ENCODE data around the gene FOXS1.

FOXS1 gene

DNA sequence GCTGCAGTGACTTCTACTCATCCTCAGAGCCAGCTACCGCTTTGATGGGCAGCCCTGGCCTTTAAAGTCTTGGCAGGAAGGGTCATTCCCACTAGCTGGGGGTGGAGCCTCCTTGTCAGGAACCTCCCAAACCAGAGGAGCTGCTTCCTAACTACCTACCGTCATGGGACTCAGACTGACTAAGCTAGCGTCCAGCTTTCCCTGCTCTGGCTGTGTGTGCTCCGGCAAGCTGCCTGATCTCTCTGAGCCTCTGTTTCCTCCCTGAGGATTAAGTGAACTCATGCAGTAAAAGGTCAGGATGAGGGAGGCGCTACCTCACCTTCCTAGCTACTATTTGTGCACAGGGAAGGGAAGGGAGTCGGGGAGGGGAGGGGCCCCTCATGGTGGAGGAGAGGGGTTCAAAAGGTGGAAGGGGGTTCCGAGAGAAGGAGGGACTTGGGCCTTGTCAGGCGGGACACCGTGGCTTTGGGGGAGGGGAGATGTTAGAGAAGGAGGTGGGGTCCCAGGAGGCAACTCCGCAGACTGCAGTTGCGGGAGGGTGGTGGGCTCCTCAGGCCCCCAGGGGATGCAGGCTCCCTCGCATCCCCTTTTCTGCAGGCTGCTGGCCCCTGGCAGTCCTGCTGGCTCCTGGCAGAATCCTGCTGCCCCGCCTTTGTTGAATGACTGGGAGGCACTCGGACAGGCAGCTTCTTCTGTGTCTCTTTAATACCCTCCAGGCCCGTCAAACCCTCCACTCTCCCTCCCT is 15.2 kb upstream of the FOXS1 start:
- no peak for DNase-seq

DNA sequence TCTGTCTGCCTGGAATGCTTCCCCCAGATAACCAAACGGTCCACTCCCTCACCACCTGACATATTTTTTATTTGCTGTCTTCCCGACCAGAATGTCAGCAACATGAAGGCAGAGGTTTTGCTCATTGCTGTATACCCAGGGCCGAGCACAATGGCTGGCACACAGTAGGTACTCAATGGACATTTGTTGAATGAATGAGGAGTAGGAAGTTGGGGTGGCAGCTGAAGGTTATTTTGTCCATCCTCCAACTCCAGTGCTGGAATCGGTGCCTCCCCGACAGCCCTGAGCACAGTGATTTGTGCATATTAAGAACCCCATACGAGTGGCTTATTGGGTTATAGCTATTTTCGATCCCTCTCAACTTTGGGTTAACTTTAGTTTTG is 14.6 kb upstream of the FOXS1 start:
- DNase-seq: no peak

DNA sequence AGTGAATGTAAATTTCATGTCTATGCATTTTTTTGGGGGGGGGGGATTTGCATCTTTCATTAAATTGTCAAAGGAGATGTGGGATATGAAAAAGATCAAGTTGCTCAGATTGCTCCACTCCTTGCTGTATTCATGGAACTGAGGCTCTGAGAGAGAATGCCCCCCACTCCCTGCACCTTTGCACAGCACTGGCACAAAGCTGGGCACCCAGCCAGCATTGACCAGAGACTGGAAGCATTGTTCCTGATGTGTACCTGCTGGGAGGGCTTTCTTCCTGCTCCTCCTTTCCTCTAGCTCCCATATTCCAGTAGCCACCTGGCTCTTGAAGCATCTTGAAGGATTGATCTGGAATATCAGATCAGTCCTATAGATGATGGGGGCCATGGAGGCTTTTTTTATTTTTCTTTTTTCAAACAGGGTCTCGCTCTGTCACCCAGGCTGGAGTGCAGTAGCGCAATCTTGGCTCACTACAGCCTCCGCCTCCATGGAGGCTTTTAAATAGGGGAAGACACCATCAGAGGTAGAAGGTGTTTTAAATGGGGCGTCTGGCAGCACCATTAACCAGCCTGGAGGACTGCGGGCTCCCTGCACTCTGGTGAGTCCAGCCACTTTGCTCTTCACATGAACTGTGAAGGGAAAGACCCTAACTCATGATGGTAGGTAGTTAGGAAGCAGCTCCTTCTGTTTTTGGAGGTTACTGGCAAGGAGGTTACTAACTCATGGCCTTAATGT is 14.0 kb upstream of the FOXS1 start:
- DNase-seq: no peak

DNA sequence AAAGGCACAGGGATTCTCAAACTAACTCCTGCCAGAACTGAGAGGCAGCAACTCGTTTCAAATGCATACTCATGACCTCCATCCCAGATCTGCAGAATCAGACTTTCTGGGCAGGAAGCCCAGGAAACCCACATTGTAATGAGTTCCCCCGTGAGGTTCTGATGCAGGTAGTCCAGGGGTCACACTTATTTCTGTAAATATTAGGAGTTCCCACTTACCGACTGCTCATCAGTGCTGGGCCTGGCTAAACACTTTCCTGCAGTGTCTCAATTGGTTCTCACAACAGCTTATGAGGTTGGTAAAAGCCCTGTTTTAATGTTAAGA is 13.3 kb upstream of the FOXS1 start:
- DNase-seq: no peak

DNA sequence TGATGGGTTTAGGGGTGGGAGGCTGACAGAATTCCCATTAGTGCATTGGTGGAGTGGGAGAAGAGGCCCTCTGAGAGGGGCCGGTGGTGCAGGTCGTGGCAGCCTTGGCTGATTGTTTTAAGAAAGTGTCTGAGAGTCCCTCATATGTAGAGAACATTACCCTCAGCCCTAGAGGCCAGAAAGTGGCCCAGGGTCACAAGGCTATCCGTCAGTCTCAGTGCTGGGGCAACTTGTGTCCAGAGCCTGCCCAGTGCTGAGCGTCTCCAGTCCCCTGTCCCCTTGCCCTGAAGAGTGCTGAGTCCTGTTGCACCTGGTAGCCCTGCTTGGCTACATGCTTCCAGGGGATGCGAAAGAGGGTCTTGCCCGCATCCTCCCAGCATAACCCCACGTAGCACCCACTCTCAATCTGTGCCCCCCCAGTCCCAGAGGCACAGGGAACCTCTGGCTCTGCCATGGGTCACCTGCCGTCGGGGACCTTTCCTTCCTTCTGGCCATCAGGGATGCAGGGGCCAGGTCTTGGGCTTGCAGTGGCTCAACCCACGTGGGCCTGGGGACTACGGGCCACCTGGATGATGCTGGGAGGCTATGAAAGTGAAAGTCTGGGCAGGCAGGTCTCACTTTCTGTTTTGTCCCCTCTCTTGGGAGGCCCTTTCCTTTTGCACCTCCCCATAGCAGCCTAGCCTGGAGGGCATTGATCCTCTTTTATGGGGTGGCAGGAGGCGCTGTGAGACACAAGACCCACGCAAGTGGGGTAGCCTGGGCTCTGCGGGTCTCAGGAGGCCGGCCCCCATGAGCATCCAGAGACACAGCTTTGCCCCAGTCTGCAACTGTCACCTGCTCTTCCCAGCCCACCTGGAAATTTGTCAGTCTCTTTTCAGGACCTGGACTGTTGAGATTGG is 12.7 kb upstream of the FOXS1 start:
- DNase-seq: no peak

DNA sequence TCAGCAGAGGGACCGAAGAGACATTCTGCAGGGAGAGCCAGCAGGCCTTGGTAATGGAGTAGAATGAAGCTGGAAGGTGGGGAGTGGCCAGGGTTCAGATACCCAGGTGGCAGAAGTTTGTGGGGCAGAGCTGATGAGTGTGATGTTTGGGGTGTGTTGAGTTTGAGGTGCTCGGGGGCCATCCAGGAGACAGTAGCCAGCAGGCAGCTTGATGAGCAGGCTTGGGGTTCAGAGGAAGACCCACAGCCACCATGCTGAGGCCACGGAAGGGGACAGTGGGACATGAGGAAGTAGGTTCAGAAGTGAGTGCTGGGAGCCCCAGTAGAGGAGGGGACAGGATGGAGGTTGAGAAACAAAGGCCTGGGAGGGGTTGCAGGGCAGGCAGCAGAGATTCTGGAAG is 11.1 kb upstream of the FOXS1 start:
- DNase-seq: no peak

DNA sequence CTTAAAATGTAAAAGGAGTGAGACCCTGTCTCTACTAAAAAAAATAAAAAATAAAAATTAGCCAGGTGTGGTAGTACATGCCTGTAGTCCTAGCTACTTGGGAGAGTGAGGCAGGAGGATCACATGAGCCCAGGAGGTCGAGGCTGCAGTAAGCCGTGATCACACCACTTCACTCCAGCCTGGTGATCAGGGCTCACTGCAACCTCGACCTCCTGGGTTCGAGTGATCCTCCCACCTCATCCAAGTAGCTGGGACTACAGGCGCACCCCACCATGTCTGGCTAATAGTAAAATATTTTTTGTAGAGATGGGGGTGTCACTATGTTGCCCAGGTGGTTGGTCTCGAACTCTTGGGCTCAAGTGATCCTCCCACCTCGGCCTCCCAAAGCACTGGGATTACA is 8.1 kb upstream of the FOXS1 start:
- DNase-seq: no peak

DNA sequence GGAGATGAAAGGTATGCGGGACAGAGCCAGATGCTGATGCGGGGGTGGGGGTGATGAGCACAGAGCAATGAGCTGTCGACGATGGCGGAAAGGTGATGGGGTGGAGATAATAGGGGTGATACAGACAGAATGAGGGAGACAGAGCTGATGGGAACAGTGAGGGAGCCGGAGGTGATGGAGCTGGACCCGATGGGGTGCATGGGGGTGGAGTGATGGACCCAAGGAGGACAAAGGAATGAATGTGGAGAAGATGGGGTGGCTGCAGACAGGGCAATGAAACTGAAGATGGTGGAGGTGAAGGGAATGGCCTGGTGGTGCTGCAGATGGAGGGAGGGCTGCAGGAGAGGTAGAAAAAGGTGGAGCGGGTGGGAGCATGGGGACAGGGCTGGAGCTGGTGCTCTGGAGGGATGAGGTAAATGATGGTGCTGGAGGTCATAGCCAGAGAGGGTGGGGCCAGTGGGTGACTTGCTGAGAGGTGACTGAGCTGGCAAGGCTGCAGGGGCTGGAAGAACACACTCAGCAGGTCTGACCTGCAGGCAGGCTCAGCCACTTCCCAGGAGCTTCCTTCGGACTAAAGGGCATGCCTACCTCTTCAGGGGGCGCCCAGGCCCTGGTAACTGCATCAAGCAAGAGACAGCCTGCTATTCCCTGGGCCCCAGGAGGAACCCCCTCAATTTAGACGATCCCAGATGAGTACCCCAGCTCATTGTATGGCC is 6.0 kb upstream of the FOXS1 start:
- no peak for DNase-seq

DNA sequence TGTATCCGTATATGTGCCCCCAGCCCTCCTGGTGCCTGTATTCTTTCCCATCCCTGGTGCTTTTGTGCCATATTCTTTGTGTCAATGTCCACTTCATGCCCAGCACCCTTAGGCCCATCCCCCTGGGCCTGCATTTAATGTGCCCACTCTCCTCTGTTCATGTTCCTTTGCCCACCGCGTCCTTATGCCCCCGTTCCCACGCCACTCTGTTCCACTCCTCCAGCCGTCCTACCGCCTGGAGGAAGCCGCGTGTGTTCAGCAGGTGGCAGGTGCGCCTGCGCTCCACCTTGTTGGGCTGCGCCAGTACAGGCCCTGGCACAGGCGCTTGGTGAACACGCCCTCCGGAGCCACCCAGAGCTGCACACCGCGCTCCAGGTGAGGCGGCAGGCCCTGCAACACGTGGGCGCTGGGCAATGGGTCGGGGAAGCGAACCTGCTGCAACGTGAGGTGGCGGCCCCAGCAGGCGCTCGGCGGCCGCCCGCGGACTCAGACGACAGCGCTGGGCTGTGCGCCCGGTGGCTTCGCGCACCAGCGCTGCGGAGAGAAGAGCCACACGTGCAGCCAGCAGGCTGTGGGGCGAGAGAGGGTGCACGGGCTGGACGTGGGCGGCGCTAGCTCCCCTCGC is 4.0 kb upstream of the FOXS1 start:
- DNase-seq: peak; percentile 58 to 92

DNA sequence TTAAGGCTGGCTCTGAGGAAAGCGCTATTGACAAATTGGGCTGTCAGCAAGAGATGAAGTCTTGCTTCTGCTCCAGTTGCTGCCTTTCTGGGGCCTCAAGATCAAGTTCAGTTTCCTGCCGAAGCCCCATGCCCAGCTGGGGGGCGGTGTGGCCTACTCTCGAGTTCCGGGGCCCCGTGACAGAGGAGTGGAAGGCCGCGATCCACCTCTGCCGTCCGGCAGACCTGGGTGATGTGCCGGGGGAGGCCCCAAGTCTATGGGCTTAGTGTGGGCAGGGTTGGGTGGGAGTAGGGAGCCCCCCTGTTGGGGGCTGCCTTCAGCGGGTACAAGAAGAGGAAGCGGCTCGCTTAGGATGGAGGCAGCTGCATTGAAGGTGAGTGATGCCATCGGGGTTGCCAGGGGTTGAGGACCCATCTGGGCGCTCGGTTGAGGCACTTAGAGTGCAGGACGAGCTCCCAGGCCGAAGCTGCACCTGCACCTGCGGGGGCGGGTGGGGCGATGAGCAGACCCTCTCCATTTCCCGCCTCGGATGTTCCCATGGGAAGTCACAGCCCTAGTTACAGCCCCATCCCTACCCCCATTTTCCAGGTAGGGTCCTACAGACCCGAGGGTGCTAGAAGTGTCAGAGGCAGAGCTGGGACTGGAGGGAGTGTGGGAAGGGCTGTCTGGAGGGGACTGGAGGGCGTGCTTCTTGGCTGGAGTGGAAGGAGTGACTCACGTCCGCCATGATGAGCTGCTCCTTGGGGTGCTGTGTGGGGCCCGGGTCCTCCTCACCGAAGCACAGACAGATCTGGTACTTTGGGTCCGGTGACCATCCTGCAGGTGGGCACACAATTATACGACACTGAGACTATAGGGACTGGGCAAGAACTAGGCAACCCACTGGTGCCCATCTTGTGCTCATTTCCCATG is 2.9 kb upstream of the FOXS1 start:
- DNase-seq: no peak

DNA sequence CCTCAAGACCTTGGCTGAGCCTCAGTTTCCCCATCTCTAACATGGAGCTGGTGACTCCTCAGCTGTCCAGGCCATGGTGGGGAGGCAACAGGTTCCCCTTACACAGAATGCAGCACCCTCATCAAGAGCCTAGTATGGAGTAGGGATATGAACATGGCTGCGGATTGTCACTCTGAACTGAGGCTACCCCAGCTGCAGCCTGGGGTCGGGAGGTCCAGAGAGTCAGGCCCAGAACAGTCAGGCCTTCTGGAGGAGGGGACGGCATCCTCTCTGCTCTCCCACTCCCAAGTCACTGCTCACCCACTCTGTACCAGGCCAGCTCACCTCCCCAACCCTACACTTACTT is 1.4 kb upstream of the FOXS1 start:
- DNase-seq: no peak

DNA sequence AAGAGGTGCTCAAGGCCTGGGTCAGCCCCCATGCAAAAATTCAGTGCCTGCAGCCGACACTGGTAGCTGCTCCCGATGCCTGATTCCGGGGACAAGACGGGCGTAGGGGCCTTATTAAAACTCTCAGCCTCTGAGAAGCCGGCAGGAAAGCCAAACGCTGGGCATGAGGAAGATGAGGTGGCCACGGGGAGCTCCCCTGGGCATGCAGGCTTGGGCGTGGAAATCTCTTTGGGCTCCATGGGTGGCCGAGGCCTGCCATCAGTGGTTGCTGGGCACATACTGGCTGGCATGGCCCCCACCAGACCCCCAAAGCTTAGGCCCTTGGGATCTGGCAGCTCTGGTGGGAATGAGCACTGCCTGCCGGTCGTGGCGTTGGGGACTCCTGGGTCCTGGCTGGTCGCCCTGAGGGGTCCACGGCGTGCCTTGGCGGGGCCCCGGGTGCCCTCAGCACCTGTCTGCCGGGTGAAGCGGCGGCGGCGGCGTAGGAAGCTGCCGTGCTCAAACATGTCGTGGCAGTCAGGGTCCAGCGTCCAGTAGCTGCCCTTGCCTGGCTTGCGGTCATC is 586 bp downstream of the FOXS1 start:
- no peak for DNase-seq

DNA sequence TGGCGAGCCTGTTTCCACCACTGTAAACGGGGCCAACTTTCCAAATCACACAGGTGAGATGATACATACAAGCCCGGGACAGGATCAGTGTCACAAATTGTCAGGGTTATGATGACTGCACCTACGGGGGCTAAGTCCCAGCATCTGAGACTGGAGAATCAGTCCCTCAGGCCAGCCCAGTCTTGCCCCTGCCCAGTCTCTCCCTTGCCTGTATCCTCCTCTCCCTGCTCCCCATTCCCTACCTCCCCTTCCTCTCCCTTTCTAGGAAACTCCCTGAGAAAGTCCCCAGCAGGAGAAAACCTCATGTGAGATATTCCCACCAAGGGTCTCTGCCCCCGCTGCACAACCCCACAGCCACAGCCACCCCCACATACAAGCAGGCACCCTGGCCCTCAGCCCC is 1.5 kb downstream of the FOXS1 start:
- DNase-seq: no peak

DNA sequence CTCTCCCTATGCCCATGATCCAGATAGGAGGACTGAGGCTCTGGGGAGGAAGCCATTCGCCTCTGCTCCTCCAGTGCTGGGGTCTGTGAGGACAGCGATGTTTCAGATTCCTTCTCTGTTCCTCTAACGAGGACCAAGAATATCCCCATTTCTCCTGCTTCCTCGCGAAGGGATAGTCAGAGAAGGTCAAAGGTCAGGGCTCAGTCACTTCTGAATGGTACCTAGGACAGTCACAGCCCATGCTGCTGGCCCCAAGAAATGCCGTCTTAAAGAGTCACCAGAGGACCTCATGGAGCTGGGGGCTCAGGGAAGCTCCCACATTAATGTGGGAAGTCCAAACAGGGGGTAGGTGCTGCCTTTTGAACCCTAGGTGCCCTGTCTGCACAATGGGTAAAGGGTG is 2.1 kb downstream of the FOXS1 start:
- no peak for DNase-seq

DNA sequence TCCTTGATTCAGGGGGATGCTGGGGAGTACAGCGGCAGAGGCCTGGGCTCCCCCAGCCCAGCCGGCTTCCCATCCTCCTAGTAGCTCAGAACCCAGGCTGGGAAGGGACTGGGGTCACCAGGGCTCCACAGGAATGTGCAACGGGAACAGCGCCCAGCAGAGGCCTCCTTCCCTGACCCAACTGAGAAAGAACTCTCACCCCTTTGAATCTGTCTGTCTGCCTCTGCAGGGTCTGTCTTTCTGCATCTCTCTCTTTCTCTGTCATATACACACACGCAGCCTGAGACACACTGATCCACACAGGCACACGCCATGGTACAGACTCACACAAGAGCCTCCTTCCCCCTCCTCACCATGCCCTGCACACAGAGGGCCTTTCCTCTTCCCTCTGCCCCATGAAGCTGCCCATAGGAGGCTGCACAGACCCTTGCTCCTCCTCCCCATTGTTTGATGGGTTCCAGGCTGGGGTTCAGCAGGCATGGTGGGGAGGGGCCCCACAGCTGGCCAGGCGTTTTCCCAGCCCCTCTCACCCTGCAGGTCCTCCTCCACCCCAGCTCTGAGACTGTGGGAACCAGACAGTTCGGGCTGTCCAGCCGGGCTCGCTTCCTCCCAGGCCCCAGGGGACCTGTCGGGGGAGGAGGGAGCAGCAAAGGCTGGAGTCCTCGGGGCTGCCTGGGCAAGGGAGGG is 2.8 kb downstream of the FOXS1 start:
- peak in 1 of 2 experiments; percentile 25 for DNase-seq

DNA sequence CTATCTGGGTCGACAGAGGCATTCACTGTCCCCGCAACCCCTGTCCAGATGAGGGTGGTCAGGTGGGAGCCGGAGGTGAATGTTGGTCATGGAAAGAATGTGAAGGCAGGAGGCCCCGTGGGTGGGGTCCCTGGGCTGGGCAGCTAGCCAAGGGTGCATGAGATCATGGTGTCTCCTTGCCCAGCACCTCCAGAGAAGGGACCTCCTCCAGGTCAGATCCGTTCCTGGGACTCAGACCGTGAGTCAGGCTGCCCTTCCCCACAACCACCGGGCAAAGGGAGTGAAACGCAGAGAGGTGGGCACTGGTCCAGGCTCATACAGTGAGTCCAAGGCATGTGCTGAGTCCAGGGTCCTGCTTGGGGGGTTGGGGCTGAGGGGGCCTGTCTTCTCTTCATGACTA is 3.5 kb downstream of the FOXS1 start:
- DNase-seq: no peak

DNA sequence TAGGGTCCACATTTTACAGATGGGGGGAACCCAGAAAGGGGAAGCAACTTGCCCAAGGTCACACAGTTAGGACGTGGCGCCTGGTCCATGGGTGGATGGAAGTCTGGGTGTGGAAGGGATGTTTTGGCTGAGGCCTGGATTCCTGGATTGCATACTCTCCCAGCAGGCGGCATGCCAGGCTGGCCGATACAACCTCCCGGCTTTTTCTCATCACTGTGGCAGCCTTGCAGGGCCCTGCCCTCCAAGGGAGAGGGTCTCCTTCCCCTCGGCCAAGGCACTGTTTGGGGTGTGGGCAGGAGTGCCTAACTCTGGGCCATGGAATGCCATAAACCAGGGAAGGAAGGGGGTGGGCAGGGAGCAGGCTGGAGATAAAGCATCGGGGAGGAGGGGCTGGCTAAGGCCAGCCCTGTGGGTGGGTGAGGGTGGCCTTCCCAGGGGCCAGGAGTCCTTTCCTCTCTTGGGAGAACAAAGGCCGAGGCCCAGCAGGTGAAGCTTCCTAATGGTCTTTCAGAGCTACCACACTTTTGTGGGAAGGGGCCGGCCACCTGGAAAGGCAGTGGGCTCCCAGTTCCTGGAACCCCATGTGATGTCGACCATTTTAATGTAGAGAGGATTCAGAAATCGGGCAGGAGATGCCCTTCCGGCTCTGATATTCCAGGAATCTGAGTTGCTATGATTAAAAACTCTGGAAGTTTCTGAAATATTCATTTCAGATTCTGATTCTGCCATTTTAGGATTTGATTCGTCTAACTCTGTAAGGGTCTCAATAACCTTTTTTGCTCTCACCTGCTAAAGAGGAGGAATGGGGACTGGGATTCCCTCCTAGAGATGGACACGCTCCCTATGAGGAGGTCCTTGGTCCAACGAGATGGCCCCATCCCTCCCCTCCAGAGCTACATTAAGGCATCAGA is 4.2 kb downstream of the FOXS1 start:
- DNase-seq: no peak

DNA sequence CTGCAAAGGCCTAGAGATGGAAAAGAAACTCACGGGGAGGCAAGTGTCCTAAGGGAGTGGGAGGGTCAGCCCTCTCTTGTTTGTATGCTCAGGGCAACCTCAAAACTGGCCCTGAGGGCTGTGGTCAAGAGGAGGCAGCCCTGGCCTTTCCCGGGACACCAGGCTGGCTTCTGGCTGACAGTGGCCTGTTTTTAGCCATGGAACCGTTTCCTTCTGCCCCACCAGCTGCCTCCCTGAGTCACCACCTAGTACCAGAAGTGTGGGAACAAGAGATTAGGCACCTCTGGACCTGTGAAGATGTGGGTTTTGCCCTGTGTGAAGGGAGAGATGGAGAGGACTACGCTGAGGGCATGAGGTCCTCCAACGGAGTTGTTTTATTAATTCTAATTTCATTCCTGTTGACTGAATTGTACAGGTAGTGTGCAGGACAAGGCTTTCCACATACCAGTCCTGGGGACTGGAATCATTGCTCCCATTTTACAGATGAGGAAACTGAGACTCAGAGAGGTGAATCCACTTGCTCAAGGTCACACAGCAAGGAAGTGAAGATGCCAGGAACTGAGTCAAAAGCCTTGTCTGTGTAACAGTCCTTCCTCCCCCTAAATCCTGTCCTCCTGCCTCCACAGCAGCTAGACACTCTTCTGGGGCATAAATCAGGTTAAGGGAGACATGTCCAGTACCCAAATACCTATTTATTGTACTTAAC is 5.5 kb downstream of the FOXS1 start:
- no peak for DNase-seq
